Common myeloid progenitor, CD34-positive (primary cell): ENCODE measurements around the gene SERPINF2.
A peak's percentile ranks its signal among the peaks of the same experiment; 100 is the strongest.
"Not testable (repeated sequence)": the region's sequence is repeated elsewhere in the genome, so short reads cannot be mapped to it uniquely, and the experiment has no call there.

Source experiments
- CTCF ChIA-PET: fragments of 350-600 bp; sonication (Branson Sonifier 250); formaldehyde crosslinking; loops from one replicate; lab custom pipeline; 2021; ENCODE audit warnings: antibody characterized with exemption; lab: Charles Lee
- POLR2A ChIA-PET: fragments of 350-600 bp; sonication (Branson Sonifier 250); formaldehyde crosslinking; loops from one replicate; lab custom pipeline; 2021; ENCODE audit warnings: antibody characterized with exemption; lab: Charles Lee
- DNase-seq, 3 donors: peaks; one replicate each; pipeline versions ENCODE4 v3.0.0 to v3.0.0-alpha.2; 2013
- H3K27ac ChIP-seq, 2 experiments: 1 replicate in 1 of 2; 2 replicates in 1 of 2; pipeline ENCODE4 v1.7.0; 2013; ENCODE audit warnings: inconsistent platforms in 2 of 2, low read length in 2 of 2, mild to moderate bottlenecking in 2 of 2, low read depth in 1 of 2, moderate library complexity in 1 of 2; ENCODE audit not compliant: severe bottlenecking in 2 of 2, insufficient read depth in 1 of 2, poor library complexity in 1 of 2
- H3K27me3 ChIP-seq, 5 experiments: replicated peaks in 2 of 5; 1 replicate in 3 of 5; 2 replicates in 2 of 5; pipeline versions ENCODE4 v1.6.1 to v1.7.0; 2013; ENCODE audit warnings: low read length in 4 of 5, mild to moderate bottlenecking in 2 of 5, moderate library complexity in 2 of 5, inconsistent platforms in 1 of 5; ENCODE audit not compliant: insufficient read depth in 5 of 5, control insufficient read depth in 4 of 5
- H3K36me3 ChIP-seq, 4 experiments: 1 replicate in 2 of 4; 2 replicates in 2 of 4; pipeline versions ENCODE4 v1.6.1 to v1.7.0; 2013; ENCODE audit warnings: low read length in 3 of 4, control low read depth in 1 of 4, mild to moderate bottlenecking in 1 of 4; ENCODE audit not compliant: control insufficient read depth in 4 of 4, insufficient read depth in 4 of 4
- H3K4me1 ChIP-seq, 4 experiments: 1 replicate in 3 of 4; 2 replicates in 1 of 4; pipeline versions ENCODE4 v1.6.1 to v1.7.1; 2013; ENCODE audit warnings: low read length in 3 of 4, mild to moderate bottlenecking in 3 of 4, control low read depth in 1 of 4, inconsistent platforms in 1 of 4, moderate library complexity in 1 of 4; ENCODE audit not compliant: control insufficient read depth in 4 of 4, insufficient read depth in 4 of 4; ENCODE audit errors: control extremely low read depth in 1 of 4
- H3K4me3 ChIP-seq, 7 experiments: 1 replicate in 4 of 7; 2 replicates in 3 of 7; pipeline versions ENCODE4 v1.5.1 to v1.7.0; 2013; ENCODE audit warnings: mild to moderate bottlenecking in 7 of 7, low read length in 6 of 7, moderate library complexity in 6 of 7, inconsistent platforms in 2 of 7, low read depth in 2 of 7, control low read depth in 1 of 7; ENCODE audit not compliant: insufficient read depth in 4 of 7, control insufficient read depth in 1 of 7; ENCODE audit errors: extremely low read depth in 1 of 7
- H3K9me3 ChIP-seq, 5 experiments: 1 replicate in 4 of 5; 2 replicates in 1 of 5; pipeline versions ENCODE4 v1.6.1 to v1.7.1; 2013; ENCODE audit warnings: low read length in 4 of 5, mild to moderate bottlenecking in 2 of 5, inconsistent platforms in 1 of 5, low read depth in 1 of 5, moderate library complexity in 1 of 5; ENCODE audit not compliant: control insufficient read depth in 4 of 5, insufficient read depth in 2 of 5; ENCODE audit errors: control extremely low read depth in 1 of 5
- WGBS: methylation state at CpG from one replicate; pipeline ENCODE4 v1.1.5; 2013; ENCODE audit not compliant: insufficient coverage; 5-methylcytosine and 5-hydroxymethylcytosine counted together

Gene SERPINF2

GRCh38 chr17:1762233-1762900, 19.7 kb downstream of the SERPINF2 start:
- 86% methylated on average over 18 of the region's 21 CpGs for WGBS

DNA sequence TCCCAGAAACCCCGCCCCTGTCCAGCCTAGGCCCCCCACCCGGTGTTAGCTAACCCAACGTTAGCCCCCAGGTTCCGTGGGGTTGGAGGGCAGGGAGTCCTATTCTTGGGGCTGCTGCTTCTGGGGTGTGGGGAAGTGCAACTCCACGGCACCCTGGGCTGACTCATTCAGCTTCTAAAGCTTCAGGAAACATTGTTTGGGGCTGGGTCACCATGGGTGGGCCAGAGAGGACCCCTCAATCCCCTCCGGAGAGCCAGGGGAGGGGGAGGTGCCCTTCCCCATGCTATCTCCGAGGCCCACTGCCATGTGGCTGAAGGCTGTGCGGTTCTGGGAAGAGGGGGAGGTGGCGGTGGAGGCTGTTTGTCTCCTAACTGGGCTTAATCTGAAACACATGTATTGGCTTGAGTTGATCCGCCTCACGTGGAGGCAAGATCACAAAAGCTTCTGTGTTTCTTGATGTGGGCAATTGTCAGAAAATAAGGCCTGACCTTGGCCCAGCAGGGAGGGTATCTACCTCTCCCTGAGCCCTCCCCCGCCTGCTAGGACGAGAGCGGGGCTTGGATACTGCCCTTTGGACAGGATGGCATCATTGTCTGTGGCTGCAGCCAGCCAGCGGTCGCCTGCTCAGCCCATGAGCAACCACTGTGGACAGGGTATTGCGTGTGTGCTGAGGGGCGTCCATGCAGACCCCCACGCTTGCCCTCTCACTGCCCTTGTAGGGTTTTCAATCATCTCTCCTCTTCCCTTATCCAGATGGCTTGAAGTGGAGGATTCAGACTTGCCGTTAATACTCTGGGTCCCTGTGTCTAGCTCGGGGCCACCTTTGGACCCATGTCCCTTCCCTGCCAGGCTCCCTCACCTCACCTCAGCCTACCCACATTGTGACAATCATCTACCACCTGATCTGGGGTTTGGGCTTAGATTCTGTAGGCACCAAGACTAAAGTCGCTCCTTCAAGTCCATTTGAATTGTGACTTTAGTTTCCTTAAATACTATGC, 20.5 kb downstream of the SERPINF2 start:
- H3K27ac ChIP-seq = no peak overlapping the region
- no peaks in the 10 kb centered on the region for H3K36me3 ChIP-seq
- POLR2A ChIA-PET = interaction anchor here (0.6 to 1.0 kb wide), 3 partner anchors 9 to 22 kb away, joined by 3 read pairs; no protein-coding TSS in a partner anchor
- CTCF ChIA-PET = interaction anchor here (0.8 to 2.0 kb wide), 9 partner anchors 9 to 46 kb away, joined by 3 to 12 read pairs (median 4); no protein-coding TSS in a partner anchor
- peak in 2 of 3 donors; percentile 44 to 55 for DNase-seq
- 61% methylated on average over 15 of the region's 22 CpGs for WGBS
- peak overlapping the region in 2 of 7 experiments; percentile 11 to 28 for H3K4me3 ChIP-seq
- H3K4me1 ChIP-seq = peaks cover 7 to 40% (median 32%) of the 10 kb centered on the region in 4 experiments
- H3K9me3 ChIP-seq = no peaks in the 10 kb centered on the region
- H3K27me3 ChIP-seq = no peaks in the 10 kb centered on the region

More at GRCh38 chr17:1762233-1762900, 19.7 kb downstream of the SERPINF2 start:
- Histone ChIP-seq H3K36me3 (no peaks in the 10 kb centered on the region), H3K27ac (no peak overlapping the region), H3K9me3 (no peaks in the 10 kb centered on the region), H3K4me1 (peaks cover 7 to 40% (median 32%) of the 10 kb centered on the region in 4 experiments), H3K27me3 (no peaks in the 10 kb centered on the region), H3K4me3 (no peak overlapping the region)
- POLR2A ChIA-PET = interaction anchor here (0.6 to 1.0 kb wide), 3 partner anchors 8 to 23 kb away, joined by 3 read pairs; no protein-coding TSS in a partner anchor
- no peak for DNase-seq
- CTCF ChIA-PET = interaction anchor here (0.8 to 2.0 kb wide), 10 partner anchors 8 to 45 kb away, joined by 3 to 12 read pairs (median 4); no protein-coding TSS in a partner anchor

GRCh38 chr17:1764284-1764683, 21.6 kb downstream of the SERPINF2 start:
- H3K36me3 ChIP-seq = no peaks in the 10 kb centered on the region
- ChIA-PET POLR2A (interaction anchor here (0.9 kb wide), 1 partner anchor 10 kb away, joined by 3 read pairs; no protein-coding TSS in a partner anchor), CTCF (interaction anchor here (0.8 to 1.9 kb wide), 5 partner anchors 9 to 42 kb away, joined by 4 to 11 read pairs (median 4); no protein-coding TSS in a partner anchor)
- H3K4me1 ChIP-seq = peaks cover 7 to 41% (median 28%) of the 10 kb centered on the region in 4 experiments
- H3K4me3 ChIP-seq = peak overlapping the region in 2 of 7 experiments; percentile 16 to 19
- peak; percentile 55 to 93 (median 89) for DNase-seq
- WGBS = 0% methylated on average over 9 of the region's 11 CpGs
- no peaks in the 10 kb centered on the region for H3K27me3 ChIP-seq
- no peaks in the 10 kb centered on the region for H3K9me3 ChIP-seq
- peak overlapping the region in 1 of 2 experiments; percentile 53 for H3K27ac ChIP-seq

DNA sequence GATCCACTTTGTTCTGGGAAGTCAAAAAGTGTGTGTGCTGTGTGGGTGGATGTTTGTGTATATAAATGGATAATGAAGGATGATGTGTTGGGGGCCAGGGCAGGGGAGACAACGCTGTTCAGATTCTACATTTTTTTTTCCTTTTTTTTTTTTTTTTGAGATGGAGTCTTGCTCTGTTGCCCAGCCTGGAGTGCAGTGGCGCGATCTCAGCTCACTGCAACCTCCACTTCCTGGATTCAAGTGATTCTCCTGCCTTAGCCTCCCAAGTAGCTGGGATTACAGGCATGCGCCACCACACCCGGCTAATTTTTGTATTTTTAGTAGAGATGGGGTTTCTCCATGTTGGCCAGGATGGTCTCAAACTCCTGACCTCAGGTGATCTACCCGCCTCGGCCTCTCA, 22.0 kb downstream of the SERPINF2 start:
- ChIA-PET CTCF (interaction anchor here (0.8 to 1.9 kb wide), 5 partner anchors 9 to 43 kb away, joined by 4 to 11 read pairs (median 4); no protein-coding TSS in a partner anchor), POLR2A (interaction anchor here (0.9 kb wide), 1 partner anchor 11 kb away, joined by 3 read pairs; no protein-coding TSS in a partner anchor)
- Histone ChIP-seq H3K4me1 (peaks cover 8 to 45% (median 31%) of the 10 kb centered on the region in 4 experiments), H3K4me3 (peak overlapping the region in 1 of 7 experiments; percentile 16)
- H3K27ac ChIP-seq, DNase-seq, H3K36me3 ChIP-seq, H3K9me3 ChIP-seq, H3K27me3 ChIP-seq: not testable (repeated sequence)
- no CpG with 5 or more reads among the region's 7 CpGs for WGBS

DNA sequence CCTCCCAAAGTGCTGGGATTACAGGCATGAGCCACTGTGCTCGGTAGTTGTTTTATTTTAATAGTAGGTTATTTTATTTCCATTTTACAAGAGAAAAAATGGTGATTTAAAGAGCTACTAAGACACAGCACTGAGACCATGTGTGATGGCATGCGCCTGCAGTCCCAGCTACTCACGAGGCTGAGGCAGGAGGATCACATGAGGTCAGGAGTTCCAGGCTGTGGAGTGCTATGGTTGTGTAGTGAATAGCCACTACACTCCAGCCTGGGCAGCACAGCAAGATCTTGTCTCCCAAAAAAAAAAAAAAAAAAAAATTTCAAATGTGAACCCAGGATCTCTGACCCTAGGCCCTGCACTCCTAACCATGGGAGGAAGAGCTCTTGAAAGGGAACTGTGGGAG, 22.9 kb downstream of the SERPINF2 start:
- 100% methylated on average over 1 of the region's 3 CpGs for WGBS
- H3K4me1 ChIP-seq = peaks cover 9 to 52% (median 37%) of the 10 kb centered on the region in 4 experiments
- ChIA-PET CTCF (interaction anchor here (0.6 to 1.9 kb wide), 6 partner anchors 10 to 251 kb away, joined by 3 to 11 read pairs (median 5); no protein-coding TSS in a partner anchor), POLR2A (interaction anchor here (0.6 kb wide), 1 partner anchor 49 kb away, joined by 3 read pairs; no protein-coding TSS in a partner anchor)
- H3K9me3 ChIP-seq = no peaks in the 10 kb centered on the region
- no peaks in the 10 kb centered on the region for H3K27me3 ChIP-seq
- H3K4me3 ChIP-seq = no peak overlapping the region
- no peaks in the 10 kb centered on the region for H3K36me3 ChIP-seq
- no peak overlapping the region for H3K27ac ChIP-seq
- no peak for DNase-seq

DNA sequence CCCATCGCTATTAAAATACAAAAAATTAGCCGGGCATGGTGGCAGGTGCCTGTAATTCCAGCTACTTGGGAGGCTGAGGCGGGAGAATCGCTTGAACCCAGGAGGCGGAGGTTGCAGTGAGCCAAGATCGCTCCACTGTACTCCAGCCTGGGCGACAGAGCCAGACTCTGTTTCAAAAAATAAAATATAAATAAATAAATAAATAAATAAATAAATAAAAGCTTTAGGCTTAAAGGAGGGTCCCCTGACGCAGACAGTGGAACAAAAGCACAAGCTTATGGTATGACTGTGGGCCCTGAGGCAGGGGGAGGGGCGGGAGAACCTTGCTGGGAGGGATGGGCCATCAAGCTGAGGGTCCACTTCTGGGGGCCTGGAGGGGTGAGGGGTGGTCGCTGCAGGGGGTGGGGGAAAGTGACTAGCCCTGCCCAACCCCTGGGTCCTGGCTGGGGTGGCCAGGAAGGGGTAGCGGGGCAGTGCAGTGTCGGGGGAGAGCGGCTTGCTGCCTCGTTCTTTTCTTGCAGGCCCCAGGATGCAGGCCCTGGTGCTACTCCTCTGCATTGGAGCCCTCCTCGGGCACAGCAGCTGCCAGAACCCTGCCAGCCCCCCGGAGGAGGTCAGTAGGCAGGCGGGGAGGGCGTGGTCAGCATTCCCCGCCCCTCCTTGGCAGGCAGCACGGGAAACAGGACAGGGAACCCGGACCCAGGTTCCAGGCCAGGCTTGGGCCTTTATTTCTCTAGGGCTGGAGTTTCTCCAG, 23.9 kb downstream of the SERPINF2 start:
- ChIA-PET POLR2A (interaction anchor here (0.6 kb wide), 1 partner anchor 50 kb away, joined by 3 read pairs; no protein-coding TSS in a partner anchor), CTCF (interaction anchor here (0.6 to 1.7 kb wide), 7 partner anchors 10 to 252 kb away, joined by 3 to 8 read pairs (median 4); no protein-coding TSS in a partner anchor)
- Histone ChIP-seq H3K27me3 (no peaks in the 10 kb centered on the region), H3K36me3 (no peaks in the 10 kb centered on the region), H3K4me3 (no peak overlapping the region), H3K27ac (no peak overlapping the region), H3K4me1 (peaks cover 11 to 60% (median 47%) of the 10 kb centered on the region in 4 experiments), H3K9me3 (no peaks in the 10 kb centered on the region)
- 93% methylated on average over 15 of the region's 21 CpGs for WGBS
- no peak for DNase-seq
